Neutrophil (primary cell): ENCODE measurements around the gene CCDC78.

Experiments used
- H3K27ac ChIP-seq: fragments of 200-600 bp; sonication (generic); 2 replicates; pipeline ENCODE4 v1.5.1; 2016; ENCODE audit warnings: mild to moderate bottlenecking, moderate library complexity
- H3K27me3 ChIP-seq: fragments of 200-600 bp; sonication (generic); 2 replicates; pipeline ENCODE4 v1.6.0; 2016; ENCODE audit warnings: mild to moderate bottlenecking
- H3K36me3 ChIP-seq: fragments of 200-600 bp; sonication (generic); 2 replicates; pipeline ENCODE4 v1.5.1; 2017
- H3K4me1 ChIP-seq, 2 experiments: fragments of 200-600 bp in 1 of 2; sonication (generic) in 1 of 2; 1 replicate in 1 of 2; 2 replicates in 1 of 2; pipeline versions ENCODE4 v1.5.1 to v1.6.1; 2013 to 2016; ENCODE audit warnings: low read depth in 1 of 2, low read length in 1 of 2, mild to moderate bottlenecking in 1 of 2, moderate library complexity in 1 of 2; ENCODE audit not compliant: control insufficient read depth in 1 of 2, insufficient read depth in 1 of 2
- H3K4me3 ChIP-seq, 2 experiments: fragments of 200-600 bp in 1 of 2; sonication (generic) in 1 of 2; 1 replicate in 1 of 2; 2 replicates in 1 of 2; pipeline ENCODE4 v1.5.1; 2013 to 2016; ENCODE audit warnings: low read depth in 1 of 2, low read length in 1 of 2, mild to moderate bottlenecking in 1 of 2, moderate library complexity in 1 of 2
- H3K9me3 ChIP-seq: fragments of 200-600 bp; sonication (generic); 2 replicates; pipeline ENCODE4 v1.5.1; 2016
- CTCF ChIP-seq: fragments of 200-600 bp; sonication (generic); IDR thresholded peaks from 2 replicates; pipeline ENCODE4 v1.5.1; 2016; ENCODE audit warnings: antibody characterized with exemption

The CCDC78 gene

DNA sequence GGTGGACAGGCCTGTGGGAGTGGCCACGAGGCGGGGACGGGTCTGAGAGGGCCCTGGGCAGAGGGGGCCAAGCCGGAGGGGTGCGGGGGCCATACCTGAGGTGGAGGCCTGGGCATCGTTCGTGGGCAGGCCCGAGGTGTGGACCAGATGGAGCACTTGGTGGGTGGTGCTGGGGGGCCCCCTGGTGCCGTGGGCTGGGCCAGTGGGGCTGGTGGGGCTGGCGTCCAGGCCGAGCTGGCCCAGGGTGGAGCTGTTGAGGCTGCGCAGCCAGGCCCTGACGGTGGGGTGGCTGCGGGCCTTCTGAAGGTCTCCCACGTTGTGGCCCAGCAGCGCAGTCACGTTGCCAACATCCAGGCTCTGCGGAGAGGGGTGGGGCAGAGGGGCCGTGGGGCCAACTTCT lies 43.7 kb upstream of the CCDC78 start:
- no peak for TF ChIP-seq CTCF
- no peaks in the 10 kb centered on the region for H3K9me3 ChIP-seq
- H3K27ac ChIP-seq = no peak overlapping the region
- peaks cover 16% of the 10 kb centered on the region for H3K27me3 ChIP-seq
- H3K4me3 ChIP-seq = no peak overlapping the region
- H3K4me1 ChIP-seq = no peaks in the 10 kb centered on the region
- H3K36me3 ChIP-seq = no peaks in the 10 kb centered on the region

DNA sequence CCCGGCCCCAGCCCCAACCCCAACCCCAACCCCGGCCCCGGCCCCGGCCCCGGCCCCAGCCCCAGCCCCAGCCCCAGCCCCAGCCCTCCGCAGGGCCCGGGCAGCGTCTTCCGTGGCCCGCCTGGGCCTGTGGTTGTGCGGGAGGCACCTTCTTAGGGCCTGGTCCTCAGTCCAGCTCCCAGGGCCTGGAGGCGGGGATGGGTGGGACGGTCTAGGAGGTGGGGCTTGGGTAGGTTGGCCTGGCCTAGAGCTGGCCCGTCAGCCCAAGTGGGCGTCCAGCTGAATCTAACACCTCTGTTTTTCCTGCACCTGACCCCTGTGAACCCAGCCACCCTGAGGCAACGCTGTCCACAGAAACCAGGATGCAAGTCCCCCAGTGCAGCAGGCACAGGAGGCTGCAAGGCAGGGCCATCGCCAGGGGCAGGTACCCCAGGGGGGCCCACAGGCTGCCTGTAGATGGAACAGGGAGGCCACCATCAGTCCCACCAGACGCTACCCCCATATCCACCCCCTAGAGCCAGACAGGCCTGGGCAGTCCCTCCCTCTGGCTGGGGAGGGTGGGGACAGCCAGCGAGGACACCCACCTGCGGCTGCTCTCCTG lies 43.0 kb upstream of the CCDC78 start:
- H3K27me3 ChIP-seq = peaks cover 16% of the 10 kb centered on the region
- no peak overlapping the region for H3K4me3 ChIP-seq
- no peak for TF ChIP-seq CTCF
- no peak overlapping the region for H3K27ac ChIP-seq
- H3K9me3 ChIP-seq = no peaks in the 10 kb centered on the region
- no peaks in the 10 kb centered on the region for H3K36me3 ChIP-seq
- H3K4me1 ChIP-seq = no peaks in the 10 kb centered on the region

DNA sequence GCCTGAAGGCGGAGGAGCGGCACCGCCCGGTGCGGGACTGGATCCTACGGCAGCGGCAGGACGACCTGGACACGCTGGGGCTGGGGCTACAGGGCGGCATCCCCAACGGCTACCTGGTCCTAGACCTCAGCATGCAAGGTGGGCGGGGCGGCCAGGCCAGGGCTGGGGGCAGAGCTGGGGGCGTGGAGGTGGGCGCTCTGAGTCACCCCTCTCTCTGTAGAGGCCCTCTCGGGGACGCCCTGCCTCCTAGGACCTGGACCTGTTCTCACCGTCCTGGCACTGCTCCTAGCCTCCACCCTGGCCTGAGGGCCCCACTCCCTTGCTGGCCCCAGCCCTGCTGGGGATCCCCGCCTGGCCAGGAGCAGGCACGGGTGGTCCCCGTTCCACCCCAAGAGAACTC lies 42.2 kb upstream of the CCDC78 start:
- Histone ChIP-seq H3K36me3 (no peaks in the 10 kb centered on the region), H3K9me3 (no peaks in the 10 kb centered on the region), H3K27ac (no peak overlapping the region), H3K4me1 (no peaks in the 10 kb centered on the region), H3K27me3 (peaks cover 16% of the 10 kb centered on the region), H3K4me3 (no peak overlapping the region)
- no peak for TF ChIP-seq CTCF

GRCh38 chr16:767743-768235 lies 41.5 kb upstream of the CCDC78 start:
- H3K9me3 ChIP-seq = no peaks in the 10 kb centered on the region
- no peaks in the 10 kb centered on the region for H3K4me1 ChIP-seq
- H3K27ac ChIP-seq = no peak overlapping the region
- no peak overlapping the region for H3K4me3 ChIP-seq
- no peaks in the 10 kb centered on the region for H3K36me3 ChIP-seq
- H3K27me3 ChIP-seq = peaks cover 16% of the 10 kb centered on the region
- TF ChIP-seq CTCF = no peak

DNA sequence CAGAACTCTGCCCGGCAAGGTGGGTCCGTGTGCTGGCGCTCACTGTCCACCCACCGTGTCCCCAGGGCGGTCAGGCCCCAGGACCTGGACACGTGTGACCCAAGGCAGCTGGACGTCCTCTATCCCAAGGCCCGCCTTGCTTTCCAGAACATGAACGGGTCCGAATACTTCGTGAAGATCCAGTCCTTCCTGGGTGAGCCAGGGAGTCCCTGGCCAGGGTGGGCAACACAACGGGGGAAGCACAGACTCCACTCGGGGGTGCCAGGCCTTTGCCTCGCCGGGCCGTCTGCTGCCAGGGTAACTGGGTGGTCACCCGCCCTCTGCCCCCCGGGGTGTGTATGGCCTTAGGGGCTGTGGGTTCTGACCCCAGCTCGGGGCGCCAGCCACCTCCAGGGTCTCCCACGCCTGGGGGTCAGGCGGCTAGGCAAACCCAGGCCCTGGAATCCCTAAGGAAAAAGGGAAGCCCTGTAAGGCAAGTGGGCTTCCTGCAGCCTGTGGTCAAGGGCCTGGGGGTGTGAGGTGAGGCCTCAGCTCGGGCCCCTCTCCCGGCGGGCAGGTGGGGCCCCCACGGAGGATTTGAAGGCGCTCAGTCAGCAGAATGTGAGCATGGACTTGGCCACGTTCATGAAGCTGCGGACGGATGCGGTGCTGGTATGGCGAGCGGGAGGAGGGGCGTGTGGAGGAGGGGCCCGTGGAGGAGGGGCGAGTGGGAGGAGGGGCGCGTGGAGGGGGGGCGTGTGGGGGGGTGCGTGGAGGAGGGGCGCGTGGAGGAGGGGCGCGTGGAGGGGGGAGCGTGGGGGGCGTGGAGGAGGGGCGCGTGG lies 40.8 kb upstream of the CCDC78 start:
- Histone ChIP-seq H3K9me3 (no peaks in the 10 kb centered on the region), H3K27ac (no peak overlapping the region), H3K4me1 (no peaks in the 10 kb centered on the region), H3K4me3 (no peak overlapping the region), H3K36me3 (no peaks in the 10 kb centered on the region), H3K27me3 (peaks cover 16% of the 10 kb centered on the region)
- TF ChIP-seq CTCF = no peak
